BLaER1 treated with 17β-estradiol and CSF1 and Interleukin-3, amounts not matched to agents 10 nM and 100 nM (cell line): Measurements from ENCODE around the gene PERCC1.
A peak's percentile ranks its signal among the peaks of the same experiment; 100 is the strongest.
"Not testable (repeated sequence)": the region's sequence is repeated elsewhere in the genome, so short reads cannot be mapped to it uniquely, and the experiment has no call there.

Experiments
- H3K27ac ChIP-seq, 11 experiments: shearing (Covaris generic); formaldehyde crosslinking; 2 replicates each; pipeline ENCODE4 v1.8.1; 2022
- H3K27me3 ChIP-seq, 11 experiments: shearing (Covaris generic); formaldehyde crosslinking; 2 replicates each; pipeline ENCODE4 v1.8.1; 2022
- H3K36me3 ChIP-seq, 11 experiments: shearing (Covaris generic); formaldehyde crosslinking; 2 replicates each; pipeline ENCODE4 v1.8.1; 2022
- H3K4me1 ChIP-seq, 10 experiments: shearing (Covaris generic); formaldehyde crosslinking; 2 replicates each; pipeline ENCODE4 v1.8.1; 2022
- H3K4me2 ChIP-seq, 11 experiments: shearing (Covaris generic); formaldehyde crosslinking; 2 replicates each; pipeline ENCODE4 v1.8.1; 2022
- H3K4me3 ChIP-seq, 10 experiments: shearing (Covaris generic); formaldehyde crosslinking; 2 replicates each; pipeline ENCODE4 v1.8.1; 2022
- H3K9ac ChIP-seq, 11 experiments: shearing (Covaris generic); formaldehyde crosslinking; 2 replicates each; pipeline ENCODE4 v1.8.1; 2022
- H3K9me3 ChIP-seq, 11 experiments: shearing (Covaris generic); formaldehyde crosslinking; replicated peaks in 1 of 11; 2 replicates each; pipeline ENCODE4 v1.8.1; 2022
- H4K20me1 ChIP-seq, 11 experiments: shearing (Covaris generic); formaldehyde crosslinking; 2 replicates each; pipeline ENCODE4 v1.8.1; 2022
- Cebpa-rat ChIP-seq, 11 experiments: shearing (Covaris generic); IDR thresholded peaks; 2 replicates each; pipeline ENCODE4 v1.8.1; 2022

The PERCC1 gene

GRCh38 chr16:1474082-1474795 lies 43.4 kb downstream of the PERCC1 start:
- Histone ChIP-seq H3K4me2 (peak overlapping the region; percentile 94 to 99 (median 98)), H3K4me1 (peaks cover 55 to 64% (median 59%) of the 10 kb centered on the region in 10 experiments), H3K9ac (peak overlapping the region; percentile 95 to 99 (median 99)), H3K27me3 (no peaks in the 10 kb centered on the region), H3K9me3 (peaks cover 0 to 11% (median 0%) of the 10 kb centered on the region in 11 experiments; a peak in 2 of 22 replicates), H4K20me1 (peaks cover 0 to 39% (median 0%) of the 10 kb centered on the region in 11 experiments; a peak in 2 of 22 replicates), H3K27ac (peak overlapping the region; percentile 97 to 100 (median 99)), H3K4me3 (peak overlapping the region; percentile 81 to 98 (median 94)), H3K36me3 (no peaks in the 10 kb centered on the region)
- no peak for TF ChIP-seq Cebpa-rat (IDR thresholded peaks at IDR 0.05)

GRCh38 chr16:1474796-1475551 lies 44.1 kb downstream of the PERCC1 start, which contains the start of gene CLCN7:
CLCN7 (minus strand) TSS chr16:1475028; CDS start chr16:1474974, 54 bp downstream.
- Histone ChIP-seq H4K20me1 (peaks cover 0 to 31% (median 0%) of the 10 kb centered on the region in 11 experiments; a peak in 2 of 22 replicates), H3K4me2 (peak within 1 kb of the TSS; percentile 94 to 99 (median 98)), H3K27ac (peak within 1 kb of the TSS; percentile 97 to 100 (median 99)), H3K27me3 (no peaks in the 10 kb centered on the region), H3K36me3 (no peaks in the 10 kb centered on the region), H3K9ac (peak within 1 kb of the TSS; percentile 95 to 99 (median 99)), H3K9me3 (peaks cover 0 to 11% (median 0%) of the 10 kb centered on the region in 11 experiments; a peak in 2 of 22 replicates), H3K4me1 (peaks cover 55 to 65% (median 62%) of the 10 kb centered on the region in 10 experiments), H3K4me3 (peak within 1 kb of the TSS; percentile 81 to 98 (median 94))
- TF ChIP-seq Cebpa-rat (IDR thresholded peaks at IDR 0.05): no peak

- Histone ChIP-seq H3K36me3 (no peaks in the 10 kb centered on the region), H3K27me3 (no peaks in the 10 kb centered on the region), H3K4me3 (peak overlapping the region; percentile 81 to 98 (median 94))
Measured at GRCh38 chr16:1475552-1476114, 44.8 kb downstream of the PERCC1 start.

GRCh38 chr16:1477033-1477432 lies 46.2 kb downstream of the PERCC1 start:
- Histone ChIP-seq H3K4me2 (no peak overlapping the region), H3K9ac (no peak overlapping the region), H3K4me1 (peaks cover 41 to 58% (median 54%) of the 10 kb centered on the region in 10 experiments), H3K27ac (no peak overlapping the region), H4K20me1 (peaks cover 0 to 12% (median 0%) of the 10 kb centered on the region in 11 experiments; a peak in 2 of 22 replicates), H3K36me3 (no peaks in the 10 kb centered on the region), H3K4me3 (no peak overlapping the region), H3K9me3 (peaks cover 0 to 5% (median 0%) of the 10 kb centered on the region in 11 experiments; a peak in 1 of 22 replicates), H3K27me3 (no peaks in the 10 kb centered on the region)
- TF ChIP-seq Cebpa-rat (IDR thresholded peaks at IDR 0.05): no peak

More at GRCh38 chr16:1475552-1476114, 44.8 kb downstream of the PERCC1 start:
- Histone ChIP-seq H3K9ac (peak overlapping the region; percentile 95 to 99 (median 99)), H3K4me1 (peaks cover 55 to 65% (median 62%) of the 10 kb centered on the region in 10 experiments), H4K20me1 (peaks cover 0 to 25% (median 0%) of the 10 kb centered on the region in 11 experiments; a peak in 2 of 22 replicates), H3K27ac (peak overlapping the region; percentile 97 to 100 (median 99)), H3K9me3 (peaks cover 0 to 11% (median 0%) of the 10 kb centered on the region in 11 experiments; a peak in 2 of 22 replicates), H3K4me2 (peak overlapping the region; percentile 94 to 99 (median 98))
- TF ChIP-seq Cebpa-rat (IDR thresholded peaks at IDR 0.05): no peak

DNA sequence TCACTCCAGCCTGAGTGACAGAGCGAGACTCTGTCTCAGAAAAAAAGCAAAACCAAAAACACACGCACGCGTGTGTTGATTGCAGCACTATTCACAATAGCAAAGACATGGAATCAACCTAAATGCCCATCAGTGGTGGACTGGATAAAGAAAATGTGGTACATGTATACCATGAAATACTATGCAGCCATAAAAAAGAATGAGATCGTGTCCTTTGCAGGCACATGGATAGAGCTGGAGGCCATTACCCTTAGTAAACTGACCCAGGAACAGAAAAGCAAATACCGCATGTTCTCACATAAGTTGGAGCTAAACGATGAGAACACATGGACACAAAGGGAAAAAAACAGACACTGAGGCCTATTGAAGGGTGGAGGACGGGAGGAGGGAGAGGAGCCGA lies 48.1 kb downstream of the PERCC1 start:
- H3K27me3 ChIP-seq, H3K9me3 ChIP-seq, H3K9ac ChIP-seq, H3K36me3 ChIP-seq, H4K20me1 ChIP-seq, H3K4me3 ChIP-seq, H3K27ac ChIP-seq: not testable (repeated sequence)
- Histone ChIP-seq H3K4me2 (peak overlapping the region in 1 of 11 experiments; percentile 65; a peak in 1 of 22 replicates), H3K4me1 (peaks cover 32 to 56% (median 43%) of the 10 kb centered on the region in 10 experiments)

DNA sequence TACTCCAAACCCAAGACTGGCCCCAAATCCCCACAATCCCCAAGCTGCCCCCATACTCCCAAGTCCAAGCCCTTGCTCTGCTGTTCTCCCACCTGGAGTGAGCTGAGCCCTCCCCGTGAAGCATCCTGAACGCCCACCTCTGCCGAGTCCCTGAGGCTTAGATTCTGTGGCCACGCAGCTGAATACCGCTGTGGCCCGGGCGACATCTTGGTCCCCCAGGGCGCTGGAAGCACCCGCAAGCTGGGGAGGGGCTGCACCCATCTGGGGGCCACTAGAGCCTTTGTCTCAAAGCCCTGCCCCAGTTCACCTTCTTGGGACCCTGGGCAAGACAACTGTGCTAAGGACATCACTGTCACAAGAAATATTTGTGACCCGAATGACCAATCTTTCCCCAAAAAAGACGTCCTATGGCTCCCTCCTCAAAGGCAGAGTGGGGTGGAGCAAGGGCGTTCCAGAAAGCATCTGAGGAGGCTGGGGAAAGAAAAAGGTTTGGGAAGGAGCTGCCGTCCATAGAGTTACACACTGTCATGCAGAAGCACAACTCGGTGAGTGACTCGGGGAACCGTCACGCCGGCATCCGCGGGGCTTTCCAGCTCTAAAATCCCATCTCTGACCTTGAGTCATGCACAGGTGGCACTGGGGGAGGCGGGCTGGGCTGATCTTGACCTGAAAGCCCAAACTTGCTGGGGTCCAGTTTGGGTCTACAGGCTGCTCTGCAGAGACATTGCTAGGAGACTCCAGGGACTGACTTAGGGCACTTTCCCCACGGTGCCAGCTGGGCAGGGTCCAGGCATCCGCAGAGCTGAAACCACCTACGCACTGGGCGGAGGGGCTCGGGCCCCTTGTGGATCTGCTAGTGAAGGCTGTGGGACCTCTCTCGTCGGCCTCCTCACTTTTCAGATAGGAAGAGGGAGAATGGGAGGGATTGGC lies 51.3 kb downstream of the PERCC1 start:
- H3K9ac ChIP-seq: no peak overlapping the region
- H3K4me3 ChIP-seq: no peak overlapping the region
- H3K4me2 ChIP-seq: peak overlapping the region in 2 of 11 experiments; percentile 5 to 20; a peak in 3 of 22 replicates
- no peaks in the 10 kb centered on the region for H3K36me3 ChIP-seq
- H3K4me1 ChIP-seq: peaks cover 20 to 49% (median 36%) of the 10 kb centered on the region in 10 experiments
- peak overlapping the region in 1 of 11 experiments; percentile 16; a peak in 1 of 22 replicates for H3K27ac ChIP-seq
- no peak for TF ChIP-seq Cebpa-rat (IDR thresholded peaks at IDR 0.05)
- peaks cover 0 to 5% (median 0%) of the 10 kb centered on the region in 11 experiments; a peak in 1 of 22 replicates for H3K9me3 ChIP-seq
- no peaks in the 10 kb centered on the region for H4K20me1 ChIP-seq
- no peaks in the 10 kb centered on the region for H3K27me3 ChIP-seq
